ENCODE data around the gene RARS1.

- TF ChIP-seq CTCF (conservative IDR thresholded peaks at IDR 0.05; ENCODE audit: low read depth, low read length) (no peak), EZH2 (IDR thresholded peaks at IDR 0.05; ENCODE audit: borderline replicate concordance, low read depth, low read length, poor library complexity, severe bottlenecking) (no peak)
Observed at GRCh38 chr5:168471785-168472184, 14.5 kb upstream of the RARS1 start.
